K562 (cell line): Measurements from ENCODE around the gene PRR36. TPM values are rescaled to one million over a fixed set of nuclear protein-coding genes. Genes with fewer than 3 reads are reported as not detected.

Source experiments
- ARID1B ChIP-seq: fragments of 450-650 bp; IDR thresholded peaks from 2 replicates; pipeline ENCODE4 v1.6.1; 2016; ENCODE audit warnings: antibody characterized with exemption, mild to moderate bottlenecking, inconsistent platforms
- BCOR ChIP-seq: fragments of 450-650 bp; IDR thresholded peaks from 2 replicates; pipeline ENCODE4 v1.6.1; 2016
- CHD2 ChIP-seq: IDR thresholded peaks from 2 replicates; pipeline ENCODE4 v1.6.1; 2011; ENCODE audit warnings: low read depth, low read length
- ELF2 ChIP-seq: fragments of 250-450 bp; sonication (Bioruptor Pico); IDR thresholded peaks from 2 replicates; pipeline ENCODE4 v1.5.0; 2021; ENCODE audit warnings: mild to moderate bottlenecking
- FOXA3 ChIP-seq, 2 experiments: fragments of 450-650 bp in 1 of 2; sonication (generic) in 1 of 2; formaldehyde crosslinking; IDR thresholded peaks in 1 of 2; conservative IDR thresholded peaks in 1 of 2; 2 replicates each; pipeline versions ENCODE4 v1.4.0 to v1.8.0; 2020 to 2022; ENCODE audit warnings: mild to moderate bottlenecking in 2 of 2, missing genetic modification reagents in 1 of 2
- FOXJ3 ChIP-seq: sonication (generic); formaldehyde crosslinking; IDR thresholded peaks from 2 replicates; pipeline ENCODE4 v1.4.0; 2020; ENCODE audit warnings: mild to moderate bottlenecking, missing genetic modification reagents
- GTF2B ChIP-seq: IDR thresholded peaks from 2 replicates; pipeline ENCODE4 v1.6.1; 2011; ENCODE audit not compliant: insufficient read length; ENCODE audit errors: extremely low read depth
- HMBOX1 ChIP-seq: sonication (generic); IDR thresholded peaks from 2 replicates; pipeline ENCODE4 v1.6.1; 2016
- LEF1 ChIP-seq: fragments of 450-650 bp; IDR thresholded peaks from 2 replicates; pipeline ENCODE4 v1.6.1; 2016; ENCODE audit warnings: mild to moderate bottlenecking
- MAX ChIP-seq: sonication (generic); formaldehyde crosslinking; IDR thresholded peaks from 2 replicates; pipeline ENCODE4 v1.9.0; 2022; ENCODE audit warnings: mild to moderate bottlenecking, missing genetic modification reagents
- NCOA1 ChIP-seq: fragments of 450-650 bp; IDR thresholded peaks from 2 replicates; pipeline ENCODE4 v1.6.1; 2016; ENCODE audit warnings: low read depth
- NEUROD1 ChIP-seq: fragments of 150-350 bp; IDR thresholded peaks from 2 replicates; pipeline ENCODE4 v1.6.1; 2014; ENCODE audit warnings: borderline replicate concordance, low read length, low read depth; ENCODE audit not compliant: partially characterized antibody
- NFE2L1 ChIP-seq: fragments of 450-650 bp; IDR thresholded peaks from 2 replicates; pipeline ENCODE4 v1.6.1; 2016; ENCODE audit warnings: missing genetic modification characterization, low read depth, mild to moderate bottlenecking, missing compliant biosample characterization, moderate library complexity, borderline replicate concordance
- RBBP5 ChIP-seq: fragments of 200-600 bp; sonication (generic); IDR thresholded peaks from 2 replicates; pipeline ENCODE4 v1.6.1; 2012; ENCODE audit warnings: borderline replicate concordance, mild to moderate bottlenecking, low read length, control low read depth, inconsistent platforms; ENCODE audit not compliant: insufficient read depth, poor library complexity, severe bottlenecking
- RBM17 ChIP-seq: fragments of 200-400 bp; formaldehyde crosslinking; IDR thresholded peaks from 2 replicates; pipeline ENCODE4 v1.6.1; 2017; ENCODE audit warnings: low read depth, mild to moderate bottlenecking, low read length, borderline replicate concordance
- RCOR1 ChIP-seq, 2 experiments: IDR thresholded peaks; 2 replicates each; pipeline ENCODE4 v1.6.1; 2012; ENCODE audit warnings: low read depth in 2 of 2, low read length in 2 of 2, borderline replicate concordance in 1 of 2, improper control_type of control experiment in 1 of 2
- STAG1 ChIP-seq: sonication (generic); formaldehyde crosslinking; IDR thresholded peaks from 2 replicates; pipeline ENCODE4 v1.5.0; 2020; ENCODE audit warnings: missing genetic modification reagents, borderline replicate concordance
- ZBTB12 ChIP-seq: fragments of 250-450 bp; sonication (Bioruptor Pico); IDR thresholded peaks from 2 replicates; pipeline ENCODE4 v1.4.0; 2020
- ZC3H8 ChIP-seq: fragments of 450-650 bp; IDR thresholded peaks from 2 replicates; pipeline ENCODE4 v1.6.1; 2017
- ZNF277 ChIP-seq: fragments of 250-450 bp; sonication (Bioruptor Pico); IDR thresholded peaks from 2 replicates; pipeline ENCODE4 v1.8.0; 2022; ENCODE audit warnings: inconsistent platforms, mild to moderate bottlenecking, moderate library complexity, borderline replicate concordance
- ZNF384 ChIP-seq: IDR thresholded peaks from 2 replicates; pipeline ENCODE4 v1.6.1; 2012; ENCODE audit warnings: low read depth, low read length, improper control_type of control experiment
- ZNF586 ChIP-seq: fragments of 450-650 bp; formaldehyde crosslinking; conservative IDR thresholded peaks from 2 replicates; pipeline ENCODE4 v1.4.0; 2020; ENCODE audit warnings: mild to moderate bottlenecking, moderate library complexity
- ZNF778 ChIP-seq: fragments of 450-650 bp; formaldehyde crosslinking; IDR thresholded peaks from 2 replicates; pipeline ENCODE4 v1.4.0; 2020; ENCODE audit warnings: mild to moderate bottlenecking, moderate library complexity
- ZSCAN32 ChIP-seq: fragments of 450-650 bp; formaldehyde crosslinking; IDR thresholded peaks from 2 replicates; pipeline ENCODE4 v1.4.0; 2020; ENCODE audit warnings: mild to moderate bottlenecking, moderate library complexity
- polyA plus RNA-seq, 8 experiments: library from polyadenylated mRNA; depleted of rRNA in 4 of 8; stranded (reverse) in 5 of 8; unstranded in 3 of 8; fragments of >200 nt; fragmentation: Nextera tagmentation in 2 of 8; fragmentation: Illumina TruSeq in 1 of 8; extraction: Ambion mirVana in 2 of 8; extraction: Trizol in 1 of 8; gene quantifications; 2 replicates each; pipeline versions ENCODE4 v1.2.1 to v1.2.3, GENCODE V29; 2011 to 2014; ENCODE audit warnings: inconsistent platforms in 1 of 8, missing spikeins in 1 of 8
- total RNA-seq, 7 experiments: library from RNA; depleted of rRNA in 6 of 7; stranded (reverse); fragments of >200 nt in 6 of 7; fragmentation: Illumina TruSeq in 2 of 7; extraction: Trizol in 2 of 7; gene quantifications; 2 replicates each; pipeline versions ENCODE4 v1.2.1 to v1.2.3, GENCODE V29; 2011 to 2021; ENCODE audit warnings: low replicate concordance in 1 of 7

The PRR36 gene
- total and polyA plus RNA-seq, 9 of the 15 experiments (the other 6 are each of a cell fraction or from before 2014, with no cell fraction given): 0.05 to 0.42 (median 0.06) TPM; not detected in 6

- TF ChIP-seq RBBP5: no peak
- no peak for TF ChIP-seq ELF2 (CRISPR knock-in tag)
- TF ChIP-seq FOXA3 (CRISPR knock-in tag; conservative IDR thresholded peaks at IDR 0.05 in 1 of 2, IDR thresholded peaks at IDR 0.05 in 1 of 2): no peak
- no peak for TF ChIP-seq ZSCAN32 (CRISPR knock-in tag)
- TF ChIP-seq ZC3H8: no peak
- TF ChIP-seq ZBTB12 (CRISPR knock-in tag): no peak
- no peak for TF ChIP-seq RBM17
- TF ChIP-seq GTF2B: no peak
- no peak for TF ChIP-seq ZNF586 (CRISPR knock-in tag)
- TF ChIP-seq ZNF384: no peak
- TF ChIP-seq BCOR: no peak
- TF ChIP-seq MAX (CRISPR knock-in tag): no peak; the same call in 1 of the 2 replicates
- no peak for TF ChIP-seq NFE2L1 (tag)
- TF ChIP-seq HMBOX1: 0 out of 2 replicates have a peak, but pooled peaks have one; percentile 47
- no peak for TF ChIP-seq NEUROD1
- no peak for TF ChIP-seq FOXJ3 (CRISPR knock-in tag)
- peak; percentile 54; the same call in 1 of the 2 replicates for TF ChIP-seq ARID1B
- TF ChIP-seq RCOR1 (IDR thresholded peaks at IDR 0.05; ENCODE audit: borderline replicate concordance in 1 of 2, low read depth in 2 of 2, low read length in 2 of 2): 0 out of 4 replicates have a peak, but pooled peaks of 1 of the 2 experiments have one; percentile 19
- TF ChIP-seq LEF1: no peak
- peak; percentile 58; the same call in 1 of the 2 replicates for TF ChIP-seq STAG1
- no peak for TF ChIP-seq ZNF778 (CRISPR knock-in tag)
- no peak for TF ChIP-seq NCOA1
- no peak for TF ChIP-seq CHD2
- TF ChIP-seq ZNF277 (CRISPR knock-in tag): no peak
Observed at GRCh38 chr19:7868671-7869452, 5.3 kb downstream of the PRR36 start (continued).
